HG03378 (cell line): ENCODE measurements around the gene DCDC2C.

ENCODE experiments used
- ATAC-seq: cut with Tn5 transposase; IDR thresholded peaks from one replicate; pipeline ENCODE4 v1.9.1; 2021; ENCODE audit warnings: mild to moderate bottlenecking, moderate library complexity; ENCODE audit not compliant: unreplicated experiment

The DCDC2C gene

DNA sequence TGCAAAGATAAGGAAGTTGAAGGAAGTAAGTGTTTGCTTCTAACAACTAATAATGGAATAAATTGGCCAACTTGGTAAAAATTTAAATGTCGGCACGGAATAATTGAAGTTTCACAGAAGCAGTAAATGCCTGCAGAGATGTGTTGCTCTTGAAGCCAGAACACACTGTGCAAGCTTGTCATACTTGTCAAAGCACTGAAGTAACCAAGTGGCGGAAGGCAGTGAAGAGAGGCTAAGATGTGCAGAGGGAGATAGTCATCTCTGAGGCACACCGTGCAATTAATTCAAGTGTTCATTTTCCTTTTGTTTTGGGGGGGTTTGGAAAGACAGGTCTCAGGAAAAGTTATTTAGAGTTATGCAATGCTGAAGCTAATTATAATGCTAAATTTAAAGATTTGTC, 5.2 kb downstream of the DCDC2C start:
- no peak for ATAC-seq

DNA sequence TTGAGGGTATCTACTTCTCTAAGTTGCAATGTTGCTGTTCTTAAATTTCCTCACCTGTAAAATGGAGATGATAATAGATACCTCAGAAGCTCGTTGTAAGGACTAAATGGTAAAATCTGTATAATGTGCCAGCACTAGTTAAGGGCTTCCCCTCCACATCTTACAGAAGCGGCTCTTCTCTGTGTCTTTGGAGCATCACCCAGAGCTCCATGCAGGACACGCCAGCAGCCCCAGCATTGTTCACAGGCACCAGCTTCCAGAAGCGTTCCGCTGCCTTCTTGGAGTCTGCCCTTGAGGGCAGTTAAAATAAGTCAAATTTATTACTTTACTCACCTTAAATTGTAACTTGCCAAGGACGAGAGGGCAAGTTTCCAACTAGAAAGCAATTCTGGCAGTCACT, 5.8 kb downstream of the DCDC2C start:
- no peak for ATAC-seq

DNA sequence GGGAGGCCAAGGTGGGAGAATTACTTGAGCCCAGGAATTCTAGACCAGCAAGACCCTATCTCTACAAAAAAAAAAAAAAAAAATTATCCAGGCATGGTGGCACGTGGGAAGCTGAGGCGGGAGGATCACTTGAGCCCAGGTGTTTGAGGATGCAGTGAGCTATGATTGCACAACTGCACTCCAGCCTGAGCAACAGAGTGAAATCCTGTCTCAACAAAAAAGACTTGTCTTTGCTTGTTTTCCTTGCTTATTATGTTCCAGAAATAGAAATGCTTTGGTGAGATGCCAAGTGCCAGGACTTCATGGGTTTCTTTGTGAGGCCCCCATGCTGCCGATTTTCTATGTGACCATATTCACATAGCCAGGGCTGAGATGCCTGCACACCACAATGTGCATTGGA, 9.0 kb downstream of the DCDC2C start:
- ATAC-seq: no peak

DNA sequence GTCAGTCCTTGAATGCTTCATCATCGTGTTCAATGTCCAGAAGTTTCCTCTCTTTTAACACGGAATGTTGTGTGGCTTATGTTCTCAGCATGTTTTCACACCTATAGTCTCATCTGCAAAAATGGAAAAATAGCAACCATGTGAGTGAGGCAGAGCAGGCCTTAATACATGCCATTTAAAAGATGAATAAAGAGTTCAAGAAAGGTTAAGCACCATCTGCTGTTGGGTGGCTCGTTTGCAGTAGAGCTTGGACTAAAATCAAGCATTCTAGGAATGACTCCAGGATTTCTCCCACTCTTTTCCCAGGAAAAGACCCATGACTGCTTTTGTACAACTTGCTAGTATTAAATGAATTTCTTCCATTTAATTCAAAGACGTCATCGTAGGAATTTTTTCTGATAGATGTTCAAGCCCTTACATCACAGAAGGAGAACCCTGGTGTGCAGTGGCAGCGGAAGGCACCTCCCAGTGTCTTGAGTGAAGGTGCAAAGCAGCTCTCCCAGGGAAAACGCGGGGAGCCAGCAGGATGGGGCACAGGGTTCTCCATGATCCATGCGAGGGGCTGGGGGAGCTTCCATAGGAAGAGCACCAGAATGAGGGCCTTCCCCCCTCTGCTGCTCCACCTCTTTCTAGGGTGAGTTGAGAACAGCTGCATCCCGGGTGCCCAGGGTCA, 9.6 kb downstream of the DCDC2C start:
- no peak for ATAC-seq

DNA sequence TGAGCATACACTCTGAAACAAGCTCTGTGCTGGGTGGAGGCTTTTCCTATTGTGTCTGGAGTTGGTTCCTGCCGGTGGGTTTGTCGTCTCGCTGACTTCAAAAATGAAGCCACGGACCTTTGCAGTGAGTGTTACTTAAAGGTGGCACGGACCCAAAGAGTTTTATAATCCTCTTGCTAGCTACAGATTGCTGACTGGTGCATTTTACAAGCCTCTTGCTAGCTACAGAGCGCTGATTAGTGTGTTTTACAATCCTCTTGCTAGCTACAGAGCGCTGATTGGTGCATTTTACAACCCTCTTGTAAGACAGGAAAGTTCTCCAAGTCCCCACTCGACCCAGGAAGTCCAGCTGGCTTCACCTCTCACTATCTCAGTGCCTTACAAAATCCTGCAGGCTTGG, 15.3 kb downstream of the DCDC2C start:
- ATAC-seq: no peak

DNA sequence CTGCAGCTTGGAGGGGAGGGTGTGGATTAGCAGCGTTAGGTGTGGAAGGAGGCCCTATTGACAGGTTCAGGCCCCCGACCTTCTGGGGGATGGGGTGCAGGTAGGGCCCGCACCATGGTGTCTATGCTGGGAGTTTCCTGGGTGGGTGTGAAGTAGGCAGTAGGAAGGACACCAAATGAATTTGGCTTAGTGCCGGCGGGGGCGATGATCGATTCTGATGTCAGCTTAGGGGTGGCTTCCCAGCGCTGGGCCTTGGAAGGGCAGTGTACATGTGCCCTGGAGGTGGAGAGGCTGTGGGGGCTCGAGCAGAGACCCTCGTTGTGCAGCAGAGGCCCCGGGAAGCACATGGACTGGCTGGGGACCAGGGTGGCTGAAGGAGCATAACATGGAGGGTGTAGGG, 21.6 kb downstream of the DCDC2C start:
- no peak for ATAC-seq

DNA sequence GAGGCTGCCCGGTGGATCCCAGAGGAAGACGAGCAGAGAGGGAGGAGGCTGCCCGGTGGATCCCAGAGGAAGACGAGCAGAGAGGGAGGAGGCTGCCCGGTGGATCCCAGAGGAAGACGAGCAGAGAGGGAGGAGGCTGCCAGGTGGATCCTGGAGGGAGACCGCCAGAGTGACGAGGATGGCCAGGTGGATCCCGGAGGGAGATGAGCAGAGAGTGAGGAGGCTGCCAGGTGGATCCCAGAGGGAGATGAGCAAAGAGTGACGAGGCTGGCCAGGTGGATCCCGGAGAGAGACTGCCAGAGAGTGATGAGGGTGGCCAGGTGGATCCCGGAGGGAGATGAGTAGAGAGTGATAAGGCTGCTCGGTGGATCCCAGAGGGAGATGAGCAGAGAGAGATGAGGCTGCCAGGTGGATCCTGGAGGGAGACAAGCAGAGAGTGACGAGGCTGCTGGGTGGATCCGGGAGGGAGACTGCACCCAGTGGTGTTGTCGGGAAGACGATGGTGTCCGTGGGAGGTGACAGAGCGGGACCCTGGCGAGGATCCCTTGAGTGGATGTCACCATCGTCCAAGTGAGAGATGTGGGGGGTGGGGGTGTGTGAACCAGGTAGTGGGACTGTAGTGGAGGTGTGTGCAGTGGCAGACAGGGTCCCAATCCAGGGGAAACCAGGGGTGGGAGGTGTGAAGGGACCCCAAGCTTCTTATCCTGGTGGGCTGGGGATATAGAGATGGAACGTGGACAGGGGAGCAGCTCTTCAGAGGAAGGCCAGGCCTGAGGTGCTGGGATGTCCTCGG, 22.3 kb downstream of the DCDC2C start:
- ATAC-seq: no peak

DNA sequence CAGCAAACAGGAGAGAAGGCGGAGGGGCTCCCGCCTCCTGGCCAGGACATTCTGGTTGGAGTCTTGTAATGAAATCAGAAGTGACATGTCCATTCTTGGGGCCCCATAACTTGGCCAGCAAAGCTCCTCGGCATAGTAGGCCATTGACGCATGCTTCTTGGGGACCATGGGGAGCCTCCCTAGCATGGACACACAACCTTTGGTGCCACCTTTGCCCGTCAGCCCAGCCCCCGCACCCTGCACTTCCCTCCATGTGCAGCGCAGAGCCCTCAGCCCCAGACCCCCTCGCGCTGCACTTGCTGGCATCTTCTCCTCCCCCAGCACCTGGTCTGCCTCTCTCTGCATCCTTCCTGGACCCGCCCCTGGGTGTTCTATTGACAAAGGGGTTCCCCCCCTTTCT, 23.1 kb downstream of the DCDC2C start:
- ATAC-seq: no peak

DNA sequence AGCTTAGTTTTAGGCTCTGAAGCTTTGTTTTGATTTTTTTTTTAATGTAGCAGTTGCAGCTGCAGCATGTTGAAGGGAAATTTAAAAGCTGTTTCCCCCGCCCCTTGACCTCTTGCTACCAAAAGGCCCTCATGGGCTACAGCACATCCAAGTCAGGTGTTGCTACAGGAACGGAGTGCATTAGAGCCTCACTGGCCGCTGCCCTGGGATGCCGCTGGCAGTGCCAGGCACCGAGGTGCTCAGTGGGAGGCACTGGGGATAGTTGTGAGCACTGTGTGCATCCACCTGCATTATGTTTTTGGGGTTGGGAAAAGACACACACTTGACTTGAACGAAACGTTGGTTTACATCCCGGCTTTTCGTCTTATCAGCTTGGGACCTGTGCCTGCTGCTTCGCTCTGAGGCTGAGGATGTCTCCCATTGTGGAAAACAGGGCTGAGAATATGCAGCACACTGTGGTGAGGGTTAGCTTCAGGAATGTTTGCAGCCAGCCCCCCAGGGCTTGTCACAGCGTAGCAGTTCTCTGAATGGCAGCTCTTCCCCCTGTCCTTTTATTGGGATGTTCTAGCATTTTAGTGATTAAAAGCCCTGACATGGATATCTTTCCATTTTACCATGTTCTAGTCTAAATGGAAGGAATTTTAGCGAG, 24.1 kb downstream of the DCDC2C start:
- ATAC-seq: no peak

DNA sequence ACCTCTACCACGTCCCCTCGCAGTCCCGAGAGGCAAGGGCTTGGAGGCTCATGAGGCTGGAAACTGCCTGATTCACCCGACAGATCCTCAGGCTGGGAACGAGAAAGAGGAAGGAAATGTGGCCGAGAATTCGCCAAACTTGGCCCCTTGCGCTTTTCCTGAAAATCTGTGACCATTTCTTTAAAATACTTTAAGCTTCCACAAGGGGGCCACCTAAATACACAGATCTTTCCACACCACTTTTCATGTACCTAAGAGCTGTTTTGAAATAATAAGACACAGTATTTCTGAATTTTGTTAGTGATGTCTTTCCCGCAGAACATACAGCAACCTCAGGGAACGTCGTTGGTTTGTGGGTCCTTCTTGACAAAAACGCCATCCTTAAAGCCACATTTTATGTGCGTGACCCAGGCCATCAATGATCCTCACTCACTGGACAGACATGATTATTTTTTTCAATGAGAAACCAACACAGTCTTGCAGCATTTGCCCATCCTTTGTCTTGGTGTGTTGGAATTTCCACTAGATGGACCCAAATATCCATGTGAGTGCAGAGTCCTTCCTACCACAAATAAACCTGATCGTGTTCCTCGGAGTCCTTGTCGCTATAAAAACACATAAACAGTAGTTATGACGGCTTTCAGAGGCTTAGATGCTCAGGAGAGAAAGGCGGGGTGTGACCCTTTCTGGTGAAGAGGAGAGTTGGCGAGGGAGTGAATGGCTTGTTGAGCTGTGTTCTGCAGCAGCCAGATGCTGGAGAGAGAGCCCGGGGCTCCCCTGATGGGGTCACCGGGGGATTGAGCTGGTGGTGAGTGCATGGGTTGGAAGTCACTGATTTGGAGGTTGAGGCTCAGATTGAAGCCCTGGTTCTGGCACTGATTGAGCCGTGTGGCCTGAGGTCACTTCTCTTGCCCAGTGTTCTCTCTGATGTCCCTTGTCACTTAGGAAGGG, 25.0 kb downstream of the DCDC2C start:
- ATAC-seq: peak; percentile 42

DNA sequence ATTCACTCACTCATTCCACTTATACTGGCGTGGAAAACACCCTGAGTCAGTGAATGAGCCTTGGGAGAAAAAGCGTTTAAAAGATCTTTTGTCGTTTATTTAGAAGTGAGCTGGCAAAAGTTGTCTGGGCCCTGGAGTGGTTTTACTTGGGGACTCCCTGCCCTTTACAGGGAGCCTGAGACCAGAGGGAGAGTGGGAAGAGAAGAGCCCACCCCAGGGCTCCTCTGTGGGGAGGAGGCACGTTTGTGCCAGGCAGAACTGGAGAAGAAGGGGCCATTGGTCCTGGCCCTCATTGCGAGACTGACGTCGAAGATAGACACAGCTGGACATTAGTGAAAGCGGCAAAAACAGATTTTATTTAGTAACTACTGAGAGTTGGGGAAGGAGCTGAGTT, 25.7 kb downstream of the DCDC2C start:
- no peak for ATAC-seq

DNA sequence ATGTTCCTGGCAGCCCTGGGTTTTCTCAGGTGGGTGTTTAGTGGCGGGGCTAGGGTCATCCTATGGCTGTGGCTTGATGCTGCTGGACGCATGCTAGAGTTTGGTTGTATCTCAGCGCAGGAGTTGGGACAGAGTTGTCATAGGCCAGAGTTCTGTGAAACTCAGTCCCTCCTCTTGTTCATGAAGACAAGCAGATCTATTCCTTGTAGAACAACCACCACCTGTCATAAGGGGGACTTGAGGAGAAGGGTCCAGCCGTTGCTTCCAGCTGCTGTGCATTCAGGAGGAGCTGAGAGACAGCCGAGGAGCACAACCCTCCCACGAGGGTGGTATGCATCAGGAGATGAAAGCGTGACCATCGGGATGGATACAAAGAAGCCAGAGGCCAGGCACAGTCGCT, 26.4 kb downstream of the DCDC2C start:
- ATAC-seq: no peak

DNA sequence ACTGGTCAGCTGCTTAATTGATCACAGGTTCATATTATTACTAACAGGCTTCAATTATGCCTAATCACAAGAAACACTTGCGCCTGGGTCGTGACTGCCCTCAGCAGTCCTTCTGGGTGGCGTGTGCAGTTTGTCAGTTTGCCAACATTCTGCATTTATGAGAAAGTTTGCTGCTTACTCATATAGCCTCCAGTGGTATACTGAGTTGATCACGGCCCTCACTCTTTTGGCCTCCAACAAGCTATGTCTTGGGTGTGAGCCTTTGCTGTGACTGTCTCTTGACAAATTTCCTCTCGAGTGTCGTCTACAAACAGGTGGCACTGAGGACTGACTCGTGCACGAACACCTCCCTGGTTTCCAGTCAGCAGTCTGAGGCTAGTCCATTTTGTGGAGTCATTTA, 27.3 kb downstream of the DCDC2C start:
- ATAC-seq: no peak

DNA sequence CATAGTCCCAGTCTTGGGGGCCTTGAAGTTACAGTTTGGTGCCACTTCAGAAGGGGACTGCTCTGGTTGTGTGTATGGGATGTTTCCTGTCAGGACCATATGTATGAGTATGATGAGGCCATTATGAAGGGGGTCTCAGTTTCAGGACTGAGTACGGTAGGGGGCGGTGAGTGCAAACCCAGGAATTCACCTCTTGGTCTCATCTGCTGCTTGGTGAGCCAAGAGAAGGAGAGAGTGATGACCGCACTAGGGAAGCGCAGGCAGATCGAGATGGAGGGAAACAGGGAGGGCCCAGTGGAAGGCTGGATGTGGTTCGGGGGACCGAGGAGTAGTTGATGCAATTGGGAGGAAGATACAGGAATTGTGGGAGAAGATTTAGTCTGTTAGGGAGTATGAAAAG, 28.5 kb downstream of the DCDC2C start:
- no peak for ATAC-seq

DNA sequence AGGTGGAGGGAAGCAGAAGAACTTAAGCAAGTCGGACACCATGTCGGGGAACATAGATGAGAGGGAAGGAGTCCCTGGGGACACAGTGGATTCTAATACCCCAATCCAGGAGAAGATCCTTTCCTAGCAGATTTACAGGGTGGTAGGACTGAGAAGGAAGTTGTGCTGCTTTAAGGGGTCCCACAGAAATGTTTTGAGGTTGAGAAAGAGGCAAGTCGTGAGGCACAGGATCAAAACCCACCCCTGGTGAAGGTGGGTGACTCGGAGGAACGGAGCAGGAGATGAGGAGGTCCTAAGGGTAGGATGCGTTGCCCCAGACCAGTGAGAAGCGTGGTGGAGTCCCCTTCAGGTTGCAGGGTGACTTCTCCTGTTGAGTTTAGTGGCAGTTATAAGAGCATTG, 32.7 kb downstream of the DCDC2C start:
- ATAC-seq: no peak

DNA sequence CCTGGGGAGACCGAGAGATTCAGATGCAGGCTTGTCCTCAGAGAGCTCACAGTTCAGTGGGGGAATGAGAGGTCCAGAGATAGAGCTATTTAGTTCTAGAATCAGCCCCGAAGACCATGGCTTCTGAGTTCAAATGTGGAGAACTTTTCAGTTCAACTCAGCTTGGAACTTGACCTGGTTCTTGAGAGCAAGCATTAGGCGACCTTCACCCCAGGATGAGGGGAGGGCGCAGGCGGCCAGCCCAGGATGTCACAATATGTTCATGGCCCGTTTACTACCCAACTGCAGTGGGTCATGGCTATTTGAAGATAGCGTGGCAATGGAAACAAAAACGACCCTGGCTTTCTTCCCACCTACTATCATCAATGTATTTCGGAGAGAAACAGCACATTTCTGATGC, 33.8 kb downstream of the DCDC2C start:
- no peak for ATAC-seq

DNA sequence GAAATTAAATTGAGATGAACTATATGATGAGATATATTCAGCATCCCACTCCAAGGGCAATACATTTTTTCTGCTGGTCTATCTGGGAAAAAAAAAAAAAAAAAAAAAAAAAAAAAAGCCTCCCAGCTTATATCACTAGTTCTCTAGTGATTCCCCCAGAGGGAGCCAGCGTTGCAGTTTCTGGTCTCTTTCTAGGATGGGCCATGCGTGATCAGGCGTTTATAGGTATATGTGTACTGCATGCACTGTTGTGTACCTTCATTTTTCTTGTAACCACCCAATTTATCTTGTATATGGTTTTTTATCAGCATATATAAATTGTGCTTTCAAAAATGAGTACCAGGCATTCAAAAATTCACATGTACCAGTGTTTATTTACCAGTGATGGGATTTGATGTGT, 35.1 kb downstream of the DCDC2C start:
- no peak for ATAC-seq

DNA sequence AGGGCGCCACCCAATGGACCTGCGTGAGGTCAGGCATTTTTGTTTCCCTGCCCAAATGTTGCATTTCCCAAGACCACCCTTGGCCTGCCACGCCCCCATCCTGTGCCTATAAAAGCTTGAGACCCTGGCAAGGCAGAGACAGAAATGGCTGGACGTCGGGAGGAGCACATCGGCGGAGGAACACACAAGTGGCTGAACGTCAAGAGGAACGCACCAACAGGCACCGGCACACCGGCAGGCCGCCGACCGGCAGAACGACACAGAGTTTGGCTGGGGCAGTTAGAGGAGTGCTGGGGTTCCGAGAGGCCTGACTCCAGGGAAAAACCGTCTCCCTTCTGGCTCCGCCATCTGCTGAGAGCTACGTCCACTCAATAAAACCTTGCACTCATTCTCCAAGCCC, 35.9 kb downstream of the DCDC2C start:
- no peak for ATAC-seq

DNA sequence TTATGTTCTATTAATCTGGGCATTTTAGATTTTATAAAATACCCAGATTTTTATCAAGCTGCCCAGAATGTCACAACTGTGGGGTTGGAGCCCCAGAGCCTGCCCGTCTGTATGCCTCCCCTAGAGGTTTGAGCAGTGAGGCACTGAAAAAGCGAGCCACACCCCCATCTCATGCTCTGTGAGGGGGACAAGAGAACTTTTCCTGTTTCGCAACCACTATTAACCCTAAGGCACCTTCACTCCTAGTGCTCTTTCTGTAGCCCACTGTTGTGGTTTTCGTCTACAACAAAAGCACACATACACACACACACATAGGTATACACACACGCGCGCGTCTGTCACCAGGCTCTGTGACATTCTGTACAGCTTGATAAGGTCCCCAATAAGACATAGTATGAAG, 38.0 kb downstream of the DCDC2C start:
- ATAC-seq: no peak

DNA sequence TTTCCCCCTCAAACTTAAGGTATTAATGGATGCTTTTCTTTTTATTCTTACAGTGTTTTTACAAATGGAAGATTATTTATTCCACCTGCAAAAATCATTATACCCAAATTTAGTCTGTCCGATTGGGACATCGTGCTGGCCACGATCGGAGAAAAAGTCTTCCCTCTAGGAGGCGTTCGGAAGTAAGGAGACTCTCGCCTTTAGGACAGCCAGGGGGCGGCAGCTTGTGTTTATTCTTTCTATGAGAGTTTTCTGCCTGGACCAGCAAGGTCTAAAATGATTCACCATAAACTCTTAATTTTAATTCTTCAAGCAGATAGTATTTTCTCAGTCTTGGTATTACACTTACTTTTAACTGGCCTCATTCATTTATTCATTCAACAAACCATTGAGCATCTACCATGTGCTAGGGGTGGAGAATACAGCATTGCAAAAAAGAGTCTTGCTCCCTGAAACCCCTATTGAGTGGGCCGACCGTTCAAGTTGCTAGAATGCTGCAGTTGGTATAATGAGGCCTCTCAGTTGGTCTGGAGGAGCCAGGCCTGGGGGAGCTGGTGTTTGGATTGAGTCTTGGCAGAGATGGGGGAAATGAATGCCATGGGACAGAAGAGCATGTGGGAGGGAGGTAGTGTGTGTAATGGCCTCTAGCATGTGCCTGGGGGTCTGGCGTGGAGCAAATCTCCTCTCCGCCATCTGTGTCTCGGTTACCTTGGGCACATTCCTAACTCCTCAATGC, 38.7 kb downstream of the DCDC2C start:
- ATAC-seq: no peak
